ENCODE measurements around the gene DCAF10.

- TF ChIP-seq YY1 (IDR thresholded peaks at IDR 0.05; ENCODE audit: insufficient read depth, insufficient read length) (no peak), ZNF274 (IDR thresholded peaks at IDR 0.05; ENCODE audit: low read depth, low read length) (no peak)
Observed at GRCh38 chr9:37908283-37908682, 107.7 kb downstream of the DCAF10 start.
